Bronchial epithelial cell (primary cell): ENCODE results near the gene TAAR6. TPM values are rescaled to one million over a fixed set of nuclear protein-coding genes. Genes with fewer than 3 reads are reported as not detected.
"Not testable (repeated sequence)": the region's sequence is repeated elsewhere in the genome, so short reads cannot be mapped to it uniquely, and the experiment has no call there.

ENCODE experiments used
- DNase-seq: peaks from one replicate; pipeline ENCODE4 v3.0.0-alpha.2; 2010; ENCODE audit warnings: low read depth
- FAIRE-seq: peaks from 2 replicates; lab custom pipeline; 2011; peaks lifted over from hg19 to GRCh38; lab: Jason Lieb, UNC
- H3K27me3 ChIP-seq: 2 replicates; pipeline ENCODE4 v1.5.1; 2011; ENCODE audit warnings: low read length; ENCODE audit not compliant: control insufficient read depth, insufficient read depth
- H3K36me3 ChIP-seq: 2 replicates; pipeline ENCODE4 v1.5.1; 2011; ENCODE audit warnings: low read length; ENCODE audit not compliant: control insufficient read depth, insufficient read depth
- H3K4me3 ChIP-seq: 2 replicates; pipeline ENCODE4 v1.5.1; 2011; ENCODE audit warnings: mild to moderate bottlenecking, low read depth, low read length, control low read depth
- CTCF ChIP-seq: IDR thresholded peaks from 2 replicates; pipeline ENCODE4 v1.5.1; 2011; ENCODE audit warnings: mild to moderate bottlenecking, moderate library complexity, low read length, control low read depth, inconsistent platforms; ENCODE audit not compliant: insufficient read depth, severe bottlenecking
- total RNA-seq: library from RNA; depleted of rRNA; stranded (reverse); fragments of >200 nt; gene quantifications from 2 replicates; pipeline ENCODE4 v1.2.1, GENCODE V29; 2014

The TAAR6 gene
- total RNA-seq, 1 donor from 2014 or later, result not detected

DNA sequence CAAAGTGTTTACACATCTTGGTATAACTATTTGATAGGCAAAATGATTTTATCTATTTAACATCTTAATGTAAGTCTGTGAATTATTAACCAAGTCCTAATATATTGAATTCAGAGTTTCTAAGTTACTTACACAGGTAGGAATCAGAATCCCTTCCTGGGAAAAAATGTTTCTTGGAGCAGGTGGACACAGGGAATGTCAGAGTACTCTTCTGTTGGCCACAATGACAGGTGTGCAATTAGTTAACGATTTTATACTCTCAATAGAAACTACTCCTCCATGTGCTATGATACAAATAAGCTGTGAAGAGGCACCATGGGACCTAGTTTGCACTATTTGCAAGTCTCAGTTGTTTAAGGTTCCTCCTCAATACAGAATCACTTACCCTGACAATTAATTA, 20.2 kb downstream of the TAAR6 start:
- FAIRE-seq (no peak), DNase-seq (no peak)
- no peak for TF ChIP-seq CTCF
- H3K4me3 ChIP-seq, result no peak overlapping the region
- no peaks in the 10 kb centered on the region for H3K36me3 ChIP-seq
- H3K27me3 ChIP-seq, result no peaks in the 10 kb centered on the region

- Histone ChIP-seq H3K4me3 (no peak overlapping the region), H3K27me3 (no peaks in the 10 kb centered on the region), H3K36me3 (no peaks in the 10 kb centered on the region)
- TF ChIP-seq CTCF, result no peak
- DNase-seq (peak; percentile 23), FAIRE-seq (no peak)
Measured at GRCh38 chr6:132592855-132593254, 22.7 kb downstream of the TAAR6 start.

GRCh38 chr6:132596201-132596600, 26.1 kb downstream of the TAAR6 start:
- Histone ChIP-seq H3K27me3 (no peaks in the 10 kb centered on the region), H3K36me3 (no peaks in the 10 kb centered on the region), H3K4me3 (no peak overlapping the region)
- TF ChIP-seq CTCF, result no peak
- FAIRE-seq, result no peak
- no peak for DNase-seq

DNA sequence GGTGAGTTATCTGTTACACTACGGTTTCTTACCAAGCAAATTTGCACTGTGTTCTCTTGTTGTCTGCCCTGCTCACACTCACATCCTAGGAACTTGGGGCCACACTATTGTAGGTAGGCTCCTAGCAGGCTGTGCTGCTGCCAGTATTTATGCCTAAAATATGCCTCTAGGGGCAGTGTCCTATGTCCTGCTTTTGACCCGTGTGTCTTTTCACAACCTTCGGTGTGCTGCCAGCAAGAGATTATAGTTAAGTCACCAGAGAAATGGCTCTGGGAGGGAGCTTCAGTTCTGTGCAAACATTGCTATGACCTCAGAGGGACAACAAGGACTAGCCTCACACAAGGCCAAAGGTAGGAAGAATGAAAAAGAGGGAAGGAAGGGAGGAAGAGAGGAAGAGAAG, 28.4 kb downstream of the TAAR6 start:
- FAIRE-seq, result no peak
- H3K36me3 ChIP-seq, result no peaks in the 10 kb centered on the region
- H3K27me3 ChIP-seq, result no peaks in the 10 kb centered on the region
- H3K4me3 ChIP-seq, result no peak overlapping the region
- TF ChIP-seq CTCF, result peak; percentile 57
- DNase-seq, result peak; percentile 34

DNA sequence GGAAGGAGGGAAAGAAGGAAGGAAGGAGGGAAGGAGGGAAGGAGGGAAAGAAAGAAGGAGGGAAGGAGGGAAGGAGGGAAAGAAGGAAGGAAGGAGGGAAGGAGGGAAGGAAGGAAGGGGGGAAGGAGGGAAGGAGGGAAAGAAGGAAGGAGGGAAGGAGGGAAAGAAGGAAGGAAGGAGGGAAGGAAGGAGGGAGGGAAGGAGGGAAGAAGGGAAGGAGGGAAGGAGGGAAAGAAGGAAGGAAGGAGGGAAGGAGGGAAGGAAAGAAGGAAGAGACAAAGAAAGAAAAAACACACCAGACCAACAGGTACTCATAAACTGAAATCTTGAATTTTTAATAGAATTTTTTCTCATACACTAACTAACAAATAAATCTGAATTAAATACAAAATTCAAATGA, 30.8 kb downstream of the TAAR6 start:
- H3K27me3 ChIP-seq, H3K4me3 ChIP-seq, FAIRE-seq, DNase-seq, H3K36me3 ChIP-seq: not testable (repeated sequence)

GRCh38 chr6:132604635-132605152, 34.6 kb downstream of the TAAR6 start:
- Histone ChIP-seq H3K4me3 (no peak overlapping the region), H3K27me3 (no peaks in the 10 kb centered on the region), H3K36me3 (no peaks in the 10 kb centered on the region)
- FAIRE-seq (no peak), DNase-seq (peak; percentile 17)
- TF ChIP-seq CTCF, result no peak
